Measurements from ENCODE around the gene FRMD4A.
"Not testable (repeated sequence)": the region's sequence is repeated elsewhere in the genome, so short reads cannot be mapped to it uniquely, and the experiment has no call there.

FRMD4A gene

GRCh38 chr10:13767676-13768178 lies 563.0 kb downstream of the FRMD4A start:
- DNase-seq = no peak

GRCh38 chr10:13767148-13767547 lies 563.6 kb downstream of the FRMD4A start:
- DNase-seq = not testable (repeated sequence)

GRCh38 chr10:13765641-13766341 lies 564.9 kb downstream of the FRMD4A start:
- DNase-seq = no peak

- no peak for DNase-seq
Observed at GRCh38 chr10:13761490-13762091, 569.1 kb downstream of the FRMD4A start.

GRCh38 chr10:13759168-13759567 lies 571.6 kb downstream of the FRMD4A start:
- DNase-seq = no peak

GRCh38 chr10:13758756-13759155 lies 572.0 kb downstream of the FRMD4A start:
- no peak for DNase-seq

- DNase-seq = no peak
Observed at GRCh38 chr10:13758312-13758711, 572.4 kb downstream of the FRMD4A start.

- DNase-seq = no peak
Observed at GRCh38 chr10:13754277-13754676, 576.4 kb downstream of the FRMD4A start.

- DNase-seq = no peak
Observed at GRCh38 chr10:13751191-13751764, 579.4 kb downstream of the FRMD4A start.

GRCh38 chr10:13750299-13751190 lies 580.2 kb downstream of the FRMD4A start:
- no peak for DNase-seq

- DNase-seq = no peak
Observed at GRCh38 chr10:13745271-13745670, 585.5 kb downstream of the FRMD4A start.

GRCh38 chr10:13743963-13744362 lies 586.8 kb downstream of the FRMD4A start:
- DNase-seq = no peak

- DNase-seq = no peak
Observed at GRCh38 chr10:13743101-13743693, 587.5 kb downstream of the FRMD4A start.

GRCh38 chr10:13741438-13741837 lies 589.3 kb downstream of the FRMD4A start:
- DNase-seq = no peak

GRCh38 chr10:13740461-13740860 lies 590.3 kb downstream of the FRMD4A start:
- DNase-seq = no peak

GRCh38 chr10:13739183-13739582 lies 591.5 kb downstream of the FRMD4A start:
- DNase-seq = no peak

- no peak for DNase-seq
Observed at GRCh38 chr10:13736506-13736905, 594.2 kb downstream of the FRMD4A start.

- no peak for DNase-seq
Observed at GRCh38 chr10:13734151-13734550, 596.6 kb downstream of the FRMD4A start.

GRCh38 chr10:13733071-13733470 lies 597.7 kb downstream of the FRMD4A start:
- no peak for DNase-seq

GRCh38 chr10:13732465-13732881 lies 598.3 kb downstream of the FRMD4A start:
- no peak for DNase-seq

GRCh38 chr10:13731799-13732198 lies 598.9 kb downstream of the FRMD4A start:
- DNase-seq = no peak

GRCh38 chr10:13730956-13731355 lies 599.8 kb downstream of the FRMD4A start:
- no peak for DNase-seq

- DNase-seq = no peak
Observed at GRCh38 chr10:13730306-13730652, 600.4 kb downstream of the FRMD4A start.

Data from NCI-H748 treated with DMSO at 0.1 percent for 48 hours (cell line).